Cardiac muscle cell (in vitro differentiated cells and primary cell): Measurements from ENCODE around the gene CETP. TPM values are rescaled to one million over a fixed set of nuclear protein-coding genes. Genes with fewer than 3 reads are reported as not detected.

ENCODE experiments used
- DNase-seq, 2 donors: peaks; one replicate each; pipeline versions ENCODE4 v3.0.0 to v3.0.0-alpha.2; 2010 to 2017; ENCODE audit warnings: low read depth in 1 of 2, low spot score in 1 of 2
- H3K27ac ChIP-seq: fragments of 200-600 bp; sonication (generic); 2 replicates; pipeline ENCODE4 v1.5.1; 2016
- H3K27me3 ChIP-seq: fragments of 200-600 bp; sonication (generic); 2 replicates; pipeline ENCODE4 v1.6.0; 2016; ENCODE audit warnings: control low read depth
- H3K36me3 ChIP-seq: fragments of 200-600 bp; sonication (generic); 2 replicates; pipeline ENCODE4 v1.5.1; 2016; ENCODE audit warnings: control low read depth
- H3K4me1 ChIP-seq: fragments of 200-600 bp; sonication (generic); 2 replicates; pipeline ENCODE4 v1.8.1; 2017; ENCODE audit warnings: low read depth, mild to moderate bottlenecking, mixed run types
- H3K4me3 ChIP-seq: fragments of 200-600 bp; sonication (generic); 2 replicates; pipeline ENCODE4 v1.5.1; 2016; ENCODE audit warnings: mild to moderate bottlenecking
- H3K9me3 ChIP-seq: fragments of 200-600 bp; sonication (generic); 2 replicates; pipeline ENCODE4 v1.5.1; 2017; ENCODE audit warnings: low read depth, mild to moderate bottlenecking, control low read depth
- CTCF ChIP-seq: IDR thresholded peaks from 2 replicates; pipeline ENCODE4 v1.5.1; 2012; ENCODE audit warnings: low read depth, mild to moderate bottlenecking, low read length
- polyA plus RNA-seq: library from polyadenylated mRNA; unstranded; fragments of >200 nt; fragmentation: Nextera tagmentation; extraction: Ambion mirVana; gene quantifications from 2 replicates; pipeline ENCODE4 v1.2.1, GENCODE V29; 2016
- total RNA-seq: library from RNA; depleted of rRNA; stranded (reverse); fragments of >200 nt; gene quantifications from 2 replicates; pipeline ENCODE4 v1.2.3, GENCODE V29; 2016

Gene CETP
- total and polyA plus RNA-seq, 2 experiments from 2014 or later, result 0.27 to 0.49 TPM

GRCh38 chr16:57026778-57027062, 65.0 kb downstream of the CETP start:
- Histone ChIP-seq H3K36me3 (no peaks in the 10 kb centered on the region), H3K4me1 (no peaks in the 10 kb centered on the region), H3K27ac (no peak overlapping the region), H3K27me3 (no peaks in the 10 kb centered on the region), H3K9me3 (no peaks in the 10 kb centered on the region), H3K4me3 (no peak overlapping the region)
- TF ChIP-seq CTCF, result no peak
- DNase-seq, result no peak

GRCh38 chr16:57027067-57027466, 65.3 kb downstream of the CETP start:
- H3K27ac ChIP-seq, result no peak overlapping the region

GRCh38 chr16:57028086-57028485, 66.3 kb downstream of the CETP start:
- no peaks in the 10 kb centered on the region for H3K27me3 ChIP-seq
- no peaks in the 10 kb centered on the region for H3K36me3 ChIP-seq
- no peak overlapping the region for H3K27ac ChIP-seq
- no peak for TF ChIP-seq CTCF
- H3K4me1 ChIP-seq, result no peaks in the 10 kb centered on the region
- no peaks in the 10 kb centered on the region for H3K9me3 ChIP-seq
- no peak for DNase-seq
- H3K4me3 ChIP-seq, result no peak overlapping the region

More at GRCh38 chr16:57027067-57027466, 65.3 kb downstream of the CETP start:
- Histone ChIP-seq H3K4me1 (no peaks in the 10 kb centered on the region), H3K9me3 (no peaks in the 10 kb centered on the region), H3K27me3 (no peaks in the 10 kb centered on the region), H3K36me3 (no peaks in the 10 kb centered on the region), H3K4me3 (no peak overlapping the region)
- no peak for DNase-seq
- no peak for TF ChIP-seq CTCF

GRCh38 chr16:57029161-57030160, 67.7 kb downstream of the CETP start:
- Histone ChIP-seq H3K4me1 (no peaks in the 10 kb centered on the region), H3K36me3 (no peaks in the 10 kb centered on the region), H3K27ac (no peak overlapping the region), H3K9me3 (no peaks in the 10 kb centered on the region), H3K27me3 (no peaks in the 10 kb centered on the region), H3K4me3 (no peak overlapping the region)
- no peak for TF ChIP-seq CTCF
- peak in 1 of 2 donors; percentile 33 for DNase-seq

GRCh38 chr16:57030346-57030902, 68.7 kb downstream of the CETP start:
- H3K27ac ChIP-seq, result no peak overlapping the region
- H3K4me3 ChIP-seq, result no peak overlapping the region
- DNase-seq, result no peak
- no peaks in the 10 kb centered on the region for H3K27me3 ChIP-seq
- TF ChIP-seq CTCF, result no peak
- H3K36me3 ChIP-seq, result no peaks in the 10 kb centered on the region
- H3K4me1 ChIP-seq, result no peaks in the 10 kb centered on the region
- H3K9me3 ChIP-seq, result no peaks in the 10 kb centered on the region
